B cell (primary cell): ENCODE measurements around the gene RAPGEF6. TPM values are rescaled to one million over a fixed set of nuclear protein-coding genes. Genes with fewer than 3 reads are reported as not detected.

Experiments used
- ATAC-seq: fragments of 200-7000 bp; cut with Tn5 transposase; one replicate; pipeline ENCODE4 v1.10.0; 2021; ENCODE audit warnings: low read depth, mild to moderate bottlenecking, moderate number of reproducible peaks, moderate library complexity
- CTCF ChIA-PET: fragments of 350-600 bp; sonication (Branson Sonifier 250); formaldehyde crosslinking; loops from one replicate; lab custom pipeline; 2021; ENCODE audit warnings: antibody characterized with exemption, inconsistent platforms; lab: Charles Lee
- POLR2A ChIA-PET: fragments of 350-600 bp; sonication (Branson Sonifier 250); formaldehyde crosslinking; loops from one replicate; lab custom pipeline; 2021; ENCODE audit warnings: antibody characterized with exemption; lab: Charles Lee
- DNase-seq: peaks from one replicate; pipeline ENCODE4 v3.0.0; 2013
- H2AFZ ChIP-seq: 2 replicates; pipeline ENCODE4 v1.6.1; 2012; ENCODE audit warnings: mild to moderate bottlenecking, low read depth, low read length; ENCODE audit not compliant: insufficient read depth, poor library complexity, severe bottlenecking
- H3K27ac ChIP-seq, 2 donors: 1 replicate in 1 of 2; 2 replicates in 1 of 2; pipeline ENCODE4 v1.5.1; 2012 to 2013; ENCODE audit warnings: low read length in 2 of 2, mild to moderate bottlenecking in 2 of 2, moderate library complexity in 1 of 2
- H3K27me3 ChIP-seq, 4 experiments: fragments of 200-600 bp in 1 of 4; sonication (generic) in 1 of 4; replicated peaks in 1 of 4; 1 replicate in 2 of 4; 2 replicates in 2 of 4; pipeline versions ENCODE4 v1.6.1 to v1.7.0; 2013 to 2016; ENCODE audit warnings: low read length in 3 of 4, mild to moderate bottlenecking in 2 of 4, mixed read lengths in 1 of 4, moderate library complexity in 1 of 4; ENCODE audit not compliant: insufficient read depth in 4 of 4, control insufficient read depth in 3 of 4; ENCODE audit errors: control extremely low read depth in 1 of 4
- H3K36me3 ChIP-seq, 2 experiments: replicated peaks in 1 of 2; 1 replicate in 1 of 2; 2 replicates in 1 of 2; pipeline versions ENCODE4 v1.6.1 to v1.7.1; 2013; ENCODE audit warnings: low read length in 1 of 2; ENCODE audit not compliant: insufficient read depth in 2 of 2, control insufficient read depth in 1 of 2; ENCODE audit errors: control extremely low read depth in 1 of 2, extremely low read depth in 1 of 2
- H3K4me1 ChIP-seq, 2 donors: fragments of 200-600 bp in 1 of 2; sonication (generic) in 1 of 2; 1 replicate in 1 of 2; 2 replicates in 1 of 2; pipeline versions ENCODE4 v1.5.1 to v1.6.1; 2013 to 2017; ENCODE audit warnings: low read length in 2 of 2; ENCODE audit not compliant: control insufficient read depth in 2 of 2, insufficient read depth in 2 of 2
- H3K4me2 ChIP-seq: replicated peaks from 2 replicates; pipeline ENCODE3; 2012; ENCODE audit warnings: mild to moderate bottlenecking, low read depth, low read length; ENCODE audit not compliant: poor library complexity, severe bottlenecking
- H3K4me3 ChIP-seq, 5 experiments: fragments of 200-600 bp in 1 of 5; sonication (generic) in 1 of 5; 1 replicate in 3 of 5; 2 replicates in 2 of 5; pipeline versions ENCODE4 v1.5.1 to v1.7.0; 2011 to 2016; ENCODE audit warnings: low read length in 4 of 5, mild to moderate bottlenecking in 4 of 5, low read depth in 2 of 5, control low read depth in 1 of 5, moderate library complexity in 1 of 5; ENCODE audit not compliant: insufficient read depth in 1 of 5; ENCODE audit errors: control extremely low read depth in 1 of 5, extremely low read depth in 1 of 5
- H3K79me2 ChIP-seq: fragments of 200-600 bp; sonication (generic); one replicate; pipeline ENCODE4 v1.6.0; 2016; ENCODE audit warnings: low read length; ENCODE audit not compliant: control insufficient read depth, insufficient read depth
- H3K9ac ChIP-seq: fragments of 200-600 bp; sonication (generic); 2 replicates; pipeline ENCODE4 v1.6.1; 2017; ENCODE audit warnings: mild to moderate bottlenecking, low read length, moderate library complexity
- H3K9me3 ChIP-seq, 3 donors: one replicate each; pipeline versions ENCODE4 v1.6.1 to v1.7.1; 2013; ENCODE audit warnings: low read length in 2 of 3; ENCODE audit not compliant: control insufficient read depth in 2 of 3, insufficient read depth in 1 of 3; ENCODE audit errors: control extremely low read depth in 1 of 3
- H4K20me1 ChIP-seq: 2 replicates; pipeline ENCODE4 v1.6.0; 2012; ENCODE audit warnings: mild to moderate bottlenecking, low read length; ENCODE audit not compliant: insufficient read depth, control insufficient read depth, poor library complexity, severe bottlenecking
- H3K27ac Mint-ChIP-seq: one replicate; pipeline ENCODE4 v1.8.0; 2021; ENCODE audit warnings: mixed read lengths
- H3K27me3 Mint-ChIP-seq: one replicate; pipeline ENCODE4 v1.8.0; 2021; ENCODE audit warnings: mixed read lengths
- H3K4me1 Mint-ChIP-seq: one replicate; pipeline ENCODE4 v1.8.0; 2021; ENCODE audit warnings: mixed read lengths
- H3K4me3 Mint-ChIP-seq: one replicate; pipeline ENCODE4 v1.8.0; 2021; ENCODE audit warnings: mixed read lengths
- H3K9me3 Mint-ChIP-seq: one replicate; pipeline ENCODE4 v1.8.0; 2022; ENCODE audit warnings: mixed read lengths; ENCODE audit not compliant: insufficient read depth
- CTCF ChIP-seq: fragments of 200-600 bp; IDR thresholded peaks from one replicate; pipeline ENCODE4 v1.8.0; 2022; ENCODE audit warnings: antibody characterized with exemption, mild to moderate bottlenecking
- EZH2 ChIP-seq: IDR thresholded peaks from 2 replicates; pipeline ENCODE4 v1.6.1; 2012; ENCODE audit warnings: borderline replicate concordance, low read depth, mild to moderate bottlenecking, moderate library complexity, low read length; ENCODE audit not compliant: insufficient read depth, poor library complexity, severe bottlenecking
- WGBS: methylation state at CpG from one replicate; pipeline ENCODE4 v1.1.5; 2013; ENCODE audit warnings: missing lambda C conversion rate; ENCODE audit not compliant: insufficient coverage; 5-methylcytosine and 5-hydroxymethylcytosine counted together
- intact Hi-C: fragments of 100-400 bp; cut with micrococcal nuclease; formaldehyde crosslinking; loops from one replicate; pipeline ENCODE4 v1.10.0; 2022
- polyA plus RNA-seq: library from polyadenylated mRNA; depleted of rRNA; stranded (reverse); fragments of >200 nt; gene quantifications from 2 replicates; pipeline ENCODE4 v1.2.3, GENCODE V29; 2012
- total RNA-seq, 2 donors: library from RNA; stranded (reverse); fragments of 120-200 nt in 1 of 2; gene quantifications; 1 replicate in 1 of 2; 2 replicates in 1 of 2; pipeline versions ENCODE4 v1.2.3 to v1.2.4, GENCODE V29; 2013 to 2022

RAPGEF6 gene
- total and polyA plus RNA-seq, 2 donors (not counting 1 experiment from before 2014, with no cell fraction given), result 9.8 to 56.2 TPM

GRCh38 chr5:131627207-131627865 is 7.7 kb downstream of the RAPGEF6 start:
- H3K4me3 Mint-ChIP-seq, result no peak overlapping the region
- no peak overlapping the region for H3K9ac ChIP-seq
- H3K27ac Mint-ChIP-seq, result no peak overlapping the region
- intact Hi-C loops, result no loop called here
- no peaks in the 10 kb centered on the region for H3K9me3 ChIP-seq
- no peak overlapping the region for H3K4me3 ChIP-seq
- ChIA-PET CTCF (interaction anchor here (1.3 kb wide), 1 partner anchor 38 kb away, joined by 3 read pairs; no protein-coding TSS in a partner anchor), POLR2A (interaction anchor here (0.5 kb wide), 1 partner anchor 95 kb away, joined by 4 read pairs; no protein-coding TSS in a partner anchor)
- H3K27ac ChIP-seq, result no peak overlapping the region
- H2AFZ ChIP-seq, result no peak overlapping the region
- TF ChIP-seq EZH2 (no peak), CTCF (no peak)
- H3K79me2 ChIP-seq, result peaks cover 100% of the 10 kb centered on the region
- H3K27me3 ChIP-seq, result no peaks in the 10 kb centered on the region
- DNase-seq (no peak), ATAC-seq (no peak)
- H4K20me1 ChIP-seq, result peaks cover 71% of the 10 kb centered on the region
- H3K36me3 ChIP-seq, result peaks cover 0 to 4% of the 10 kb centered on the region in 2 experiments
- H3K4me1 ChIP-seq, result peaks cover 8 to 12% of the 10 kb centered on the region in 2 donors
- peaks cover 40% of the 10 kb centered on the region for H3K4me1 Mint-ChIP-seq
- no peaks in the 10 kb centered on the region for H3K27me3 Mint-ChIP-seq
- no peak overlapping the region for H3K4me2 ChIP-seq
- no peaks in the 10 kb centered on the region for H3K9me3 Mint-ChIP-seq
- whole genome bisulfite sequencing, result 96% methylated on average over 2 of the region's 4 CpGs

GRCh38 chr5:131622633-131623032 is 12.4 kb downstream of the RAPGEF6 start:
- H3K4me2 ChIP-seq, result no peak overlapping the region
- 100% methylated on average over 1 of the region's 2 CpGs for WGBS

More at GRCh38 chr5:131622633-131623032, 12.4 kb downstream of the RAPGEF6 start:
- ATAC-seq (no peak), DNase-seq (no peak)
- H4K20me1 ChIP-seq, result peaks cover 73% of the 10 kb centered on the region
- ChIA-PET POLR2A (no interaction called here), CTCF (no interaction called here)
- Mint-ChIP-seq H3K27ac (no peak overlapping the region), H3K4me3 (no peak overlapping the region), H3K4me1 (peaks cover 47% of the 10 kb centered on the region), H3K9me3 (no peaks in the 10 kb centered on the region), H3K27me3 (no peaks in the 10 kb centered on the region)
- peaks cover 0 to 8% of the 10 kb centered on the region in 2 experiments for H3K36me3 ChIP-seq
- H3K9ac ChIP-seq, result no peak overlapping the region
- H2AFZ ChIP-seq, result no peak overlapping the region
- H3K27ac ChIP-seq, result no peak overlapping the region
- intact Hi-C loops, result no loop called here
- no peaks in the 10 kb centered on the region for H3K9me3 ChIP-seq
- no peaks in the 10 kb centered on the region for H3K27me3 ChIP-seq
- H3K4me3 ChIP-seq, result no peak overlapping the region
- TF ChIP-seq CTCF (no peak), EZH2 (no peak)
- peaks cover 0 to 3% of the 10 kb centered on the region in 2 donors for H3K4me1 ChIP-seq
- peaks cover 100% of the 10 kb centered on the region for H3K79me2 ChIP-seq
